Kidney epithelial cell (primary cell): ENCODE results near the gene RASGRP1. TPM values are rescaled to one million over a fixed set of nuclear protein-coding genes. Genes with fewer than 3 reads are reported as not detected.

Experiments used
- DNase-seq: peaks from one replicate; pipeline ENCODE4 v3.0.0-alpha.2; 2010; ENCODE audit warnings: low read depth
- H3K27me3 ChIP-seq: 2 replicates; pipeline ENCODE4 v1.6.0; 2011; ENCODE audit warnings: low read length; ENCODE audit not compliant: control insufficient read depth, insufficient read depth
- H3K36me3 ChIP-seq: 2 replicates; pipeline ENCODE4 v1.5.1; 2011; ENCODE audit warnings: low read length; ENCODE audit not compliant: control insufficient read depth, insufficient read depth
- H3K4me3 ChIP-seq: 2 replicates; pipeline ENCODE4 v1.5.1; 2011; ENCODE audit warnings: low read depth, mild to moderate bottlenecking, control low read depth, low read length
- CTCF ChIP-seq: IDR thresholded peaks from 2 replicates; pipeline ENCODE4 v1.5.1; 2011; ENCODE audit warnings: mild to moderate bottlenecking, moderate library complexity, low read length, control low read depth, inconsistent platforms; ENCODE audit not compliant: insufficient read depth, poor library complexity, severe bottlenecking
- total RNA-seq: library from RNA; depleted of rRNA; stranded (reverse); fragments of >200 nt; gene quantifications from 2 replicates; pipeline ENCODE4 v1.2.3, GENCODE V29; 2015

RASGRP1 gene
- total RNA-seq, 1 donor from 2014 or later: 3.1 TPM

GRCh38 chr15:38551720-38552648, 12.6 kb downstream of the RASGRP1 start:
- Histone ChIP-seq H3K4me3 (no peak overlapping the region), H3K27me3 (no peaks in the 10 kb centered on the region), H3K36me3 (no peaks in the 10 kb centered on the region)
- no peak for TF ChIP-seq CTCF
- no peak for DNase-seq

- TF ChIP-seq CTCF: no peak
- H3K27me3 ChIP-seq: no peaks in the 10 kb centered on the region
- no peak overlapping the region for H3K4me3 ChIP-seq
- no peak for DNase-seq
- no peaks in the 10 kb centered on the region for H3K36me3 ChIP-seq
Measured at GRCh38 chr15:38549222-38549621, 15.4 kb downstream of the RASGRP1 start.

GRCh38 chr15:38547255-38547997, 17.2 kb downstream of the RASGRP1 start:
- H3K27me3 ChIP-seq: no peaks in the 10 kb centered on the region
- no peak for TF ChIP-seq CTCF
- H3K36me3 ChIP-seq: no peaks in the 10 kb centered on the region
- H3K4me3 ChIP-seq: no peak overlapping the region
- no peak for DNase-seq

DNA sequence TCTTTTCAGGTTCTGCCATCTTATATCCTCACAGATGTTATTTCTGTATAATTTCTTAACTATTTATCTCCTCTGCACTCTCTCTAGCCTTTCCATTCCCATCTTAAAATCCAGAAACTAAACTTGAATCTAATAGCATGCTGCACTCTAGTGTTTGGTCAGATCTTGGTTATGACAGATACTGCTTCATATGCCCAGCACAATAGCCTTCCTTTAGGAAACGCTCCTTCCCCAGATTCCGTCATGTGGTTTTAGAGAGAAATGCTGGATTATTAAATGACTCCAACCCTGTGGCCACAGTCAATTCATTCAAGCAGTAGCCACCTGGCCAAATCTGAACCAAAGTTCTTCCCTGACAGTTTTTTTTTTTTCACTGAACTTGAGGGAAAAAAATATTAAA, 19.4 kb downstream of the RASGRP1 start:
- Histone ChIP-seq H3K4me3 (no peak overlapping the region), H3K36me3 (no peaks in the 10 kb centered on the region), H3K27me3 (no peaks in the 10 kb centered on the region)
- DNase-seq: no peak
- TF ChIP-seq CTCF: no peak

DNA sequence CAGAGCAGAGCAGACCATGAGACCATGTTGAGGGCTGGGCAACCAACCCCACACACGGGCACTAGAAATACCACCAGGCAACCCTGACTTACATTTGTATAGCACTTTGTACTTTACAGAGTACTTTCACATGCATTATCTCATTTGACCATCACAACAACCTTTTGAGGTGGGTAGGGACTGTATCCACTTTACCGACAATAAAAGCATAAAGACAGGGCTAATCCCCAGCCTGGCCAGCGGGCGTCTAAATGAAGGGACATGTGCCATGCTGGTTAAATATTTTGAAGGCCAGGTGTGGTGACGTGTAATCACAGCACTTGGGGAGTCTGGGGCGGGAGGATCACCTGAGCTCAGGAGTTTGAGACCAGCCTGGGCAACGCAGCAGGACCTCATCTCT, 23.6 kb downstream of the RASGRP1 start:
- Histone ChIP-seq H3K27me3 (no peaks in the 10 kb centered on the region), H3K4me3 (no peak overlapping the region), H3K36me3 (no peaks in the 10 kb centered on the region)
- DNase-seq: no peak
- TF ChIP-seq CTCF: no peak
